Stimulated activated CD4-positive, alpha-beta T cell treated with anti-CD3 and anti-CD28 coated beads, Interleukin-12 subunit alpha, Interleukin-12 subunit beta, amount 100 ng/mL, for 24 hours (primary cell): ENCODE data around the gene ABCD4.
A peak's percentile ranks its signal among the peaks of the same experiment; 100 is the strongest.

Experiments used
- DNase-seq, 2 experiments: peaks; one replicate each; pipeline ENCODE4 v3.0.0-alpha.2; 2020; ENCODE audit warnings: low read depth in 2 of 2

Gene ABCD4

DNA sequence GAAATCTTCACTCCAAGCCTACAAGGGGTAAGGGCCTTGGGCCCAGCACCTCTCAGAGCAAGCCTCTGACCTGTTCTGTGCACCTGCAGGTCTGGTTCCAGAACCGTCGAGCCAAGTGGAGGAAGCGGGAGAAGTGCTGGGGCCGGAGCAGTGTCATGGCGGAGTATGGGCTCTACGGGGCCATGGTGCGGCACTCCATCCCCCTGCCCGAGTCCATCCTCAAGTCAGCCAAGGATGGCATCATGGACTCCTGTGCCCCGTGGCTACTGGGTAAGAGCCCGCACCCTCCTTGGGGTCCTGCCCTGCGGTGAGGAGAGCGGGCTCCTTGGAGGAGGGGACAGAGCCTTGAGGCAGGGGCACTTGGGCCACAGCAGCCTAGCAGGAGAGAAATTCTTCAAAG lies 43.2 kb downstream of the ABCD4 start:
- no peak for DNase-seq

DNA sequence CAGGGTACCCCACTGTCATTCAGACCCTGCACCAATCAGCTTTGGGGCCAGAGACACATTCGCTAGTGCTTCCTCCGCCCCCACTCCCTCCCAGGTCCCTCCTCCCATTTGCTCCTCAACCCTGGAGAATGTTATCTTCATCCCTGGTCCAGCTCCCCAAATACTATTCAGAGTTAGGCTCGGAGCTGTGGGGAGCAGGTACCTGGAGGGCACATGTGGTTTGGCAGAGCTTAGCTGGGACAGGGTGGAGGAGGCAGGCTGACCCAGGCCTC lies 44.0 kb downstream of the ABCD4 start:
- no peak for DNase-seq

DNA sequence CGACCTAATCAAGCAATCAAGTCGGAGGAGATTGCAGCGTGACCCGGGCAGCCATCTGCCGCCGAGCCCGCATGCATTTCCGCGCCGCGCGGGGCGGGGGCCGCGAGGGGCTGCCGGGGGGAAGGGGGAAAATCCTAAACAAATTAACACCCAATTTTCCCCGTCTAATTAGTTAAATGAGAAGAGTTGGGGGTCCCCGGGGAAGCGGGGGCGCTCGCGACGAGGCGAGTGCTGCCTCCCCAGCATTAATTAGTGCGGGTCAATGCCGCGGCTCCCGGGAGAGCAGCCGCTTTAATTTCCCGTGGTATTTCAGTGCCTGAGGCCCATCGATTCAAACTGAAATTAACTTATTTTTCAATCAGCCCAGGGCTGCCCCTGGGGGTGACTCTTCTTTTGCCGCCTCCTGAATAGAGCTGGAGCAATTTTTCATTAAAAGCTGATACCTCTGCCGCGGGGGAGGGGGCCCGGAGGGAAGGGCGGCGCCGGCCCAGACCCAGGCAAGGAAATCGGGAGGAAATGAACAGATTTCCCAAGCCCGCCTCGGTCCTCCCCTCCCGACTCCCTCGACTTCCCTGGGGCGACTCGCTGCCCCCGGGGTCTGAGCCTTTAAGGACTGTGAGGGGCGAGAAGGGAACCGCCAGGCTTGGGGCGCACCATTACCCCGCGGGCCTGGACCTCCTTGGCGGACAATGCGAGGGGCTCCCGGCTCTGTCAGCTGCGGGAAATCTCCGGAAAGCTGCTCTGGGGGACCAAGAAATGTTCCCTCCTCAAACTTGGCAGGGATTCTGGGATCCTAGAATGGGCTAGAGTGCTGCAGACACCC lies 44.6 kb downstream of the ABCD4 start:
- DNase-seq, result no peak

- DNase-seq, result peak; percentile 30 to 47
Measured at GRCh38 chr14:74257078-74257940, 45.4 kb downstream of the ABCD4 start.

DNA sequence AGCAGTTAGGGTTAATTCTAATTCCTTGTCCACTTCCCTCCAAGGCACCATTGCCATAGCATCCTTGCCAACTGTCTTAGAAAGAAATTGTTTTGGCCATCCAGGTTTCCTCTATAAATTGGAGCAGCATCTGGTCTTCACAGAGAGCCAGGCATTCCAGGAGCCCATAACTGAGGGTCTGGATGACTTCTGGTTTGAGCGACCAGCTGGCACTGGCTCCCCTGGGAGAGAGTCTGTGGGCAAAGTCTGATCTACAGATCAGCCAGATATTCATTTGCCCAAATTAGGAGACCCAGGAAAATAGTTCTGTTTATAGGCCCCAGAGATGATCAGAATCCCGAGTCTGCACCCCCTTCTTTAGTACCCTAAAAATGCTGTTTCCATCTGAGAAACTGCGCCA lies 47.5 kb downstream of the ABCD4 start:
- DNase-seq, result no peak

GRCh38 chr14:74249433-74250375 lies 53.0 kb downstream of the ABCD4 start:
- DNase-seq, result no peak

GRCh38 chr14:74248017-74248416 lies 54.7 kb downstream of the ABCD4 start:
- DNase-seq, result no peak

DNA sequence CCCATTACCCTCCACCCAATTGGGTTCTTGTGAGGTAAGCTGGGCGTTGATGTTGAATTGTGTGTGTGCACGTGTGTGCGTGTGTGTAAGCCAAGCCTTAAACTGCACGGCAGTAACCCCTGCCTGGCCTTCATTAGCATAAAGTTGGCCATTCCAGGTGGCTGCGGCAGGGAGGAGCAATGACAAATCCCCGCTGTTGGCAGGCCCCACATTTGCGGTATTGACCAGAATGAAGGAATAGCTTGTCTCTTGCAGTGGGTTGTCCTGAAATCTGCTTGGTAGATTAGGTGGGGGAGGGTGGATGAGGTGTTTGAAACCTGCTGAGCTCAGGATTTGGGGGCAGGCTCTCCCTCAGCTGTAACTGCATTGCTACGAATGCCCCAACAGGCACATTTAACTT lies 56.2 kb downstream of the ABCD4 start:
- DNase-seq, result no peak

DNA sequence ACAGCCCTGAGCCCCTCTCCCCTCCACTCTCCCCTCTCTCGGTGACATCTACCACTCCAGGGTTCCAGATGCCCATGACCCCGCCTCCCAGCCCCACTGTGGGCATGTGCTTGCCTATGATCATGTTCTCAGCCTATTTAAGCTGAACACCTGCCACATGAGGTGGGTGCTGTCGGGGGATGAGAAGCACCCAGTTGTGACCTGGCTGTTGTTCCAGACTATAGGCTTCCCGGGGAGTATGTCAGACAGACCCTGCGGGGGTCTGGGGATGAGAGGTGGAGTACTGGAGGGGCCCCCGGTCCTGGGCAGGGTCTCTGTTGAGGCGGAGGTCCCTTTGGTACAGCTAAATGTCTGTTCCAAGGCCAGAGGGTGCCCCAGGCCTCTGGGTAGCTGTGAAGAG lies 57.4 kb downstream of the ABCD4 start:
- no peak for DNase-seq

DNA sequence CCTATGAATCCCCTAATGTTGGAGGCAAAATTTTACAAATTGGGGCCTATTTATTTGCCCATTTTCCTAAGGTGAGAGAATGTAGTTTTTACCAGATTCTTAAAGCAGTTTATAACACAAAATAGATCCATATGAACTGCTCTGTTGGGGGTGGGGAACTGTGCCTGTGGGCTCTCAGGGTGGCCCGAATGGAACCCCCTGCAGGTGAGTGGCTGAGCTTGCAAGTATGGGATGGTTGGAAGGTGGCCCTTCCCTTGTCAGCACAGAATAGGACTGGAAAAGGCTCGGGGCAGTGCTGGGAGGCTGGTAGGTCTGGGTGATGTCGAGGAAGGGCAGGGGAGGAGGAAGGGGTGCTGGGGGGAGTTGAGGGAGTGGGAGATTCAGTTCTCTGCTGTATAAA lies 58.6 kb downstream of the ABCD4 start:
- no peak for DNase-seq

DNA sequence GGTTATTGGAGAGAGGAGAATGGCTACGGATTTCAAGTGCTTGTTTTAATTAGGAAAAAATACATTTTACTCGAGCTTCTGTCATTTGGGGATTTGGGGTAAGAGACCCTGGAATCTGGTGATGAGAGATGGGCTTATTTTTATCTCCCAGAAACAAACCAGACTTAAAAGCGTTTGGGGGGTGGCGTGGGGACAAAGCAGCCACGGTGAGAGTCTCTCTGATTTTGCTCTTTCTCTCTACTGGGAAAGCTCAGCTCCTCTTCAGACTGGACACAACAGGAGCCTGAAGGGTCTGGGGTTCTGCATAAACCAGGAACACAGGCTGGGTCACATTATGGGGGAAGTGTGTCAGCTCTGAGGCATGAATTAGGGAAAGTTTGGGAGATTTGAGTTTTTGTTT lies 59.7 kb downstream of the ABCD4 start:
- DNase-seq, result no peak

DNA sequence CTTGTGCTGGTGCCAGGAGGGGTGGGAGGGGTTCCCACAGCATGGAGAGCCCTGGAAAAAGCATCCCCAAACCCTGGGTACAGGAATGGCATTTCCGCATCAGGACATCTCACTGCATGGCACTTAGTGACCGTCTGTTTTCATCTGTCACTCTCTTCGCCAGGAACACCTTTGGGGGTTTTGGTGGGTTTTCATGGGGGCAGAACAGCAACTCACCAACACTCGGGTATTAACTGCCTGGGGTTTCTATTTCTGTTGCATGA lies 60.0 kb downstream of the ABCD4 start:
- DNase-seq, result no peak

GRCh38 chr14:74242021-74242779 lies 60.5 kb downstream of the ABCD4 start:
- no peak for DNase-seq

DNA sequence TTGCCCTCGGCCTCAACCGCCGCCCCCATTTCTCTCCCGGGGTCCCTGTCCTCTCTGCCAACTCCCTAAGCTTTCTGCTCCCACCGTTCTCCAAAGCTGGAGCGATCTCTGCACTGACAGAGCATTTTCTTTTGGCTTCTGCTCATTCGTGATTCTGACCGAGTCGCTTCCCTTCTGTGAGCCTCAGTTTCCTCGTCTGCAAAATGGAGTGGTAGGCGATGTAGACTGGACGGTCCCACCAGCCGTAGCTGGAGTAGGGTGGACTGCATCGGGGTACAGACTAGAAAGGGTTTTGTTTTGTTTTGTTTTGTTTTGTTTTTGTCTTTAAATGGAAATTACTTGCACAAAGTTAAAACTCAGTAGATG lies 61.1 kb downstream of the ABCD4 start:
- no peak for DNase-seq

GRCh38 chr14:74240794-74241651 lies 61.7 kb downstream of the ABCD4 start:
- no peak for DNase-seq

DNA sequence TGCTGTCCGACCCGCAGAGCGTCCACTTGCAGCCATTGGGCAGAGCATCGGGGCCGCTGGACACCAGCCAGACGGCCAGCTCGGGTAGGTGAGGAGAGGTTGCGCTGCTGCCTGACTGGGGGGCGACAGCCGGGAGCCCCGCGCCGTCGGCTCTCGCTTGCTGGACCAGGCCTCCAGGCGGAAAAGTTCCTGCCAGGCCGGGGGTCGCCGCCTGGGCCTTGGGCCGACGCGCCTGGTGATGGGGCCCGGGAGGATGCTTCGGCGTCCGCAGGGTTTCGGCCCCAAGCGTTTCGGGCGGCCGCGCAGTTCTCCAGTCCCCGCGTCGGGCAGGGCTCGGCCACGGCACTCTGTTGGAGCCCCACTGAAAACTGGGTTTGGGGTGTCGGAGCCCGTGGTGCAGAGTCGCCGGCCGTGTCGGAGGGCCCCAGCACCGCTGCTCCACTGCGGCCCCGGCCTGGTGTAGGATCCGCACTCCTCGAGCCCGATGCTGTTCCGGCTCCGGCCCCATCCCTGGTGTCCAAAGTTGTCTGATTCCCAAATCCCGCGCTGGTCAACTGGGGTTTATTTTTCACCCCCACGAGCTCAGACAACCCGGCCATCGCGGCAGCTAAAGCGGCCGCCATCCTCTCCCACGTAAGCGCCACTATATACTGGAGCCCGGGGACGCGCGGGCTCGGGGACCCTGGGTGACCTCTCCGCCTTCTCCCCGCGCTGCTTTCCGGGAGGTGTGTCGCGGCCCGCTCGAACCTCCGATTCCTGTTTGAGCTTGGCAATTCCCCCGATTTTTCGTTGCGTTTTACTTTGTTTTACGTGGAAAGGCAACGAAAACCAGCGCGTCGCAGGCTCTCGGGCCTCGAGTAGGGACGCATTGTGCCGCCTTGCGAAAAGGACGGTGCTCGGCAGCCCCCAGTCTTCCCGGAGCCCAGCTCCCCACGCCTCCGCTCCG lies 62.6 kb downstream of the ABCD4 start:
- DNase-seq, result no peak

DNA sequence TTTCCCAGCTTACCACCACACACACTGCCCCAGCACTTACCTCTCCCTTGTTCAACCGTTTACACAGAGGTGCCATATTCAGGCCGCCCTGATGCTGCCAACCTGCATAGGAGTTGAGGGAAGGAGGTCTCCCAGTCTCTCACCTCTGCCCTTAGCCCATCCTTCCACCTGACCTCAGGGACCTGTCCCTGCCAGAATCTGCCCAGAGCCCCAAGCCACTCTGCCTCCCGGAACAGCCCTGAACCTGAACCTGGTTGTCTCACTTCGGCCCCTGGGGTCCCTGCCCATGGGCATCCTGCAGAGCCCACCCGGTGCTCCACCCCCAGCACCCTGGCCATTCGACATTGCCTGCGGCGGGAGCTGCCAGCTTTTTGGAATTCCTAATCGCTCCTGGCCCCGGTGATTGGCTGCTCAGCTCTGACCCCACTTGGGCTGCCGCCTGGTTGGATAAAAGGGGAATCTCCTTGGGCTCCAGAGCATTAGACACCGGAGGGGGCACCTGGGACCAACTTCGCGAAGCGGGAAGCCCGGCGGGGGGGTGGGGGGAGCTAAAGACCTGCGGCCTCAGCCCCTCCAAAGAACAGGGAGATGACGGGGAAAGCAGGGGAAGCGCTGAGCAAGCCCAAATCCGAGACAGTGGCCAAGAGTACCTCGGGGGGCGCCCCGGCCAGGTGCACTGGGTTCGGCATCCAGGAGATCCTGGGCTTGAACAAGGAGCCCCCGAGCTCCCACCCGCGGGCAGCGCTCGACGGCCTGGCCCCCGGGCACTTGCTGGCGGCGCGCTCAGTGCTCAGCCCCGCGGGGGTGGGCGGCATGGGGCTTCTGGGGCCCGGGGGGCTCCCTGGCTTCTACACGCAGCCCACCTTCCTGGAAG lies 63.5 kb downstream of the ABCD4 start, which contains the start of gene VSX2:
Gene VSX2, plus strand, starts transcription at position 476 of the 874 bp plus-strand sequence. Its CDS starts 113 bp downstream, at position 589.
- no peak for DNase-seq

DNA sequence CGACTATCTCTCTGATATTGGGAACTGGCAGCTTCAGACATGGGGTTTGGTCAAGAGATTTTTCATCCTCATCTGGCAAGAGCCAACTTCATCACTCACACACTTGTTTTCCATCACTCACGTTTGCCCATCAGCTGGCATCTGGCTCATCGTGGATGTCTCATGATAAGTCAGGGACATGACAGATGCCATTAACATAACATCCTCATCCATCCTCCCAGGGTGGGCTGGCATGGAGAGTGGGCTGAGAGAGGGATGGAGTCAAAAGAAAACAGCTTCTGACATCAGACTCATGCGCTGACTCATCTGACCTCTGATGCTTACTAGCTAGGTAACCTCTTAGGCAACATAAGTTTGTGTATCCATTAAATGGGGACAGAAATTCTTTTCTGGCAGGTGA lies 65.3 kb downstream of the ABCD4 start:
- no peak for DNase-seq
